Middle frontal gyrus (tissue), 1 donor: ENCODE data around the gene AFAP1.
"Not testable (repeated sequence)": the region's sequence is repeated elsewhere in the genome, so short reads cannot be mapped to it uniquely, and the experiment has no call there.

Experiments used
- DNase-seq: peaks from one replicate; pipeline ENCODE4 v3.0.0-alpha.2; 2015; ENCODE audit warnings: low spot score; ENCODE audit errors: extremely low spot score

AFAP1 gene

GRCh38 chr4:7918187-7918586, 21.5 kb downstream of the AFAP1 start:
- not testable (repeated sequence) for DNase-seq

- no peak for DNase-seq
Observed at GRCh38 chr4:7917669-7918068, 22.0 kb downstream of the AFAP1 start.

GRCh38 chr4:7915875-7916242, 23.8 kb downstream of the AFAP1 start:
- no peak for DNase-seq

GRCh38 chr4:7912826-7913225, 26.8 kb downstream of the AFAP1 start:
- DNase-seq: no peak

- DNase-seq: no peak
Observed at GRCh38 chr4:7910952-7911578, 28.6 kb downstream of the AFAP1 start.

- no peak for DNase-seq
Observed at GRCh38 chr4:7910263-7910896, 29.3 kb downstream of the AFAP1 start.

- no peak for DNase-seq
Observed at GRCh38 chr4:7909463-7910262, 30.0 kb downstream of the AFAP1 start.

- no peak for DNase-seq
Observed at GRCh38 chr4:7908668-7909067, 31.0 kb downstream of the AFAP1 start.

- no peak for DNase-seq
Observed at GRCh38 chr4:7907142-7907541, 32.5 kb downstream of the AFAP1 start.

- no peak for DNase-seq
Observed at GRCh38 chr4:7906171-7906701, 33.4 kb downstream of the AFAP1 start.

GRCh38 chr4:7904952-7905915, 34.4 kb downstream of the AFAP1 start:
- peak; percentile 39 for DNase-seq

GRCh38 chr4:7903791-7904516, 35.7 kb downstream of the AFAP1 start:
- no peak for DNase-seq

GRCh38 chr4:7902826-7903225, 36.8 kb downstream of the AFAP1 start:
- no peak for DNase-seq

GRCh38 chr4:7902101-7902553, 37.5 kb downstream of the AFAP1 start:
- DNase-seq: no peak

- DNase-seq: no peak
Observed at GRCh38 chr4:7901311-7901885, 38.3 kb downstream of the AFAP1 start.

- no peak for DNase-seq
Observed at GRCh38 chr4:7900334-7900909, 39.2 kb downstream of the AFAP1 start.

GRCh38 chr4:7899184-7899869, 40.3 kb downstream of the AFAP1 start:
- DNase-seq: no peak

- no peak for DNase-seq
Observed at GRCh38 chr4:7898385-7898784, 41.3 kb downstream of the AFAP1 start.

GRCh38 chr4:7897811-7898210, 41.9 kb downstream of the AFAP1 start:
- DNase-seq: no peak
